ENCODE data around the gene ALOX15.
"Not testable (repeated sequence)": the region's sequence is repeated elsewhere in the genome, so short reads cannot be mapped to it uniquely, and the experiment has no call there.

Gene ALOX15

GRCh38 chr17:4610162-4610561 is 31.3 kb downstream of the ALOX15 start:
- TF ChIP-seq CTCF (IDR thresholded peaks at IDR 0.05; ENCODE audit: low read depth, low read length), result no peak
- no peak overlapping the region for H3K4me3 ChIP-seq (ENCODE audit: low read depth, low read length)

- H3K4me3 ChIP-seq (ENCODE audit: low read depth, low read length), result no peak overlapping the region
- TF ChIP-seq CTCF (IDR thresholded peaks at IDR 0.05; ENCODE audit: low read depth, low read length), result no peak
These were observed 31.7 kb downstream of the ALOX15 start for GRCh38 chr17:4609761-4610160.

GRCh38 chr17:4607773-4608187 is 33.7 kb downstream of the ALOX15 start:
- no peak for TF ChIP-seq CTCF (IDR thresholded peaks at IDR 0.05; ENCODE audit: low read depth, low read length)
- H3K4me3 ChIP-seq (ENCODE audit: low read depth, low read length), result no peak overlapping the region

- no peak for TF ChIP-seq CTCF (IDR thresholded peaks at IDR 0.05; ENCODE audit: low read depth, low read length)
These were observed 34.2 kb downstream of the ALOX15 start for GRCh38 chr17:4607261-4607741.

GRCh38 chr17:4605826-4606225 is 35.7 kb downstream of the ALOX15 start:
- TF ChIP-seq CTCF (IDR thresholded peaks at IDR 0.05; ENCODE audit: low read depth, low read length), result no peak
- H3K4me3 ChIP-seq (ENCODE audit: low read depth, low read length), result no peak overlapping the region

More at GRCh38 chr17:4607261-4607741, 34.2 kb downstream of the ALOX15 start:
- no peak overlapping the region for H3K4me3 ChIP-seq (ENCODE audit: low read depth, low read length)

GRCh38 chr17:4604736-4605135 is 36.7 kb downstream of the ALOX15 start:
- not testable (repeated sequence) for H3K4me3 ChIP-seq (ENCODE audit: low read depth, low read length)

GRCh38 chr17:4604111-4604644 is 37.3 kb downstream of the ALOX15 start:
- H3K4me3 ChIP-seq (ENCODE audit: low read depth, low read length), result no peak overlapping the region
- TF ChIP-seq CTCF (IDR thresholded peaks at IDR 0.05; ENCODE audit: low read depth, low read length), result no peak

- no peak for TF ChIP-seq CTCF (IDR thresholded peaks at IDR 0.05; ENCODE audit: low read depth, low read length)
- no peak overlapping the region for H3K4me3 ChIP-seq (ENCODE audit: low read depth, low read length)
These were observed 39.4 kb downstream of the ALOX15 start for GRCh38 chr17:4602041-4602440.
